ENCODE data around the gene SNRPB2.
A peak's percentile ranks its signal among the peaks of the same experiment; 100 is the strongest.

Gene SNRPB2

DNA sequence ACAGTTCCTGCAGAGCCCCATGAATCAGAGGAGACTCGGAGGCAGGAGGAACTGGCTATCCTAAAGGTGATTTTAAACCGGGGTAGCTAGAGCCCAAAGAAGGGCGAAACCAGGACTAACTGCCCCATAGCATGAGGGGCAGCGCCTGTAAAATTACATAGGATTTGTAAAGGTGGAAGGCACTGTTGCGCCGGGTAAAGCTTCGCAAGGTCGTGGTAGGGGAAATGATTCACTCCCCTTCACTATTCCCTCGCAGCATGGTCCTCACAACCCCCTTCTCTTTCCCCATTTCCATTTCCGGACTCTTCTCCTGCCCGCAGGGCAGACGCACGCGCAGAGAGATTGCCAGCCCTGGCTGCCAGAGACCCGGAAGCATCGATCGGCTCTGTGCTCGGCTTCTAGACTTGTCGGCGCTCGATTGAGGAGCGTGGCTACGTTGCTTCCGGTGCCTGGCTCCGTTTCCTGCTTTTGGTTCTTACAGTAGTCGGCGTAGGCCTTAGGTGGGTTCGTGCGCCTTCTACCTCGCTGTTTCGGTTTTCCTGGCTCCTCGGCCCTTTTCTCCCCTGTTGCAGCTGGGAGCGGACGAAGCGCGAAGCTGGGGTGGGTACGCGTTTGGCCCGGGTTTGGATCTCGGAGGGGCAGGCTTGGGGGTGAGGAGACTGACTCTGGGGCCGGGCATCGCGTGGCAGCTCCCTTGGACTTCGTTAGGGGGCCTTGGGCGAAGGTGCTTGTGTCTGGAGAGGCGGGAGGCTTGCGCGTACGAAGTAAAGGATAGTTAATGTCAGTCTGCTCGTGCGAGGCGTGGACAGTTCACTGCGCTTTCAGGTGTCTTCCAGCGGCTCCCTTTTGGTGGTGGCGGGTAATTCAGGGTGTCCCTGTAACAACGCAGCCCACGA, at the start of gene SNRPB2:
Gene SNRPB2, plus strand, starts transcription at position 462 of the 896 bp plus-strand sequence. CDS start 1,677 bp downstream, outside the sequence.
- peak; percentile 69 to 84 (median 78) for DNase-seq (ENCODE audit: low read depth in 4 of 4, low spot score in 1 of 4)

DNA sequence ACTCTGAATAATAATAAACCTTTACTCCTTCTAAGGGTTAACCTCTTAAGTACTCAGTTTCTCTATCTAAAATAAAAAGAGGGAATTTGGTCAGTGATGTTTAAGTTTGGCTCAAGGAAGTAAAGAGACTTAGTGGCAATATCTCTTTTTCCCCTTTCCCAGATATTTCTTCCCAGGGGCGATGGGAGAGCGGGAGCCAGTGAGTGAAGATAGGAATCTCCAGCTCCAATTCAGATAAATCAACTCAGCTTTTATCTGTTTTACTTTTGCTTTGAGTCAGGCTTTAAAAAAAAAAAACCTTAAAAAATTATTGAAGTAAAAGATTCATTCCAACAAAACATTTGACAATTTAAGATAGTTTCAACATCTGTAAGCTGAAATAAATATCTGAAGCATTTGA, 45.4 kb upstream of the SNRPB2 start:
- DNase-seq (ENCODE audit: low read depth in 4 of 4, low spot score in 1 of 4), result no peak

DNA sequence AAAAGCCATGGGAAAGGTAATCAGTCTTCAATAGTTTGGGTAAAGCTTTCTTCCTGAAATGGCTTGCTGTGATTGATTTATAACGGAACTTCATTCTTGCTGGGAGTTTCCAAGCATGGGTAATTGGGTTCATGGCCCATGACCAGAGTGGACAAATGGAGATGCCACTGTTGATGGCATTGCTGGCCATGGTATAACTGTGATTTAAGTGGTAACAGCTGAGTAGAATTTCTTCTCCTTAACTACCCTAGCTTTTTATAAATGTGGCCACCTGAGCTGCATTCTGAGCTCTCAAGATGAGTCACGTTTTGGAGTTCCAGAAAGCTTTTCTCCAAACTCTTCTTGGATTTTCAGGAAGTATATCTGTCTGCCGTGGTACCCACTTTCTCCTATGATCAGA, 39.9 kb upstream of the SNRPB2 start:
- DNase-seq (ENCODE audit: low read depth in 4 of 4, low spot score in 1 of 4), result no peak

DNA sequence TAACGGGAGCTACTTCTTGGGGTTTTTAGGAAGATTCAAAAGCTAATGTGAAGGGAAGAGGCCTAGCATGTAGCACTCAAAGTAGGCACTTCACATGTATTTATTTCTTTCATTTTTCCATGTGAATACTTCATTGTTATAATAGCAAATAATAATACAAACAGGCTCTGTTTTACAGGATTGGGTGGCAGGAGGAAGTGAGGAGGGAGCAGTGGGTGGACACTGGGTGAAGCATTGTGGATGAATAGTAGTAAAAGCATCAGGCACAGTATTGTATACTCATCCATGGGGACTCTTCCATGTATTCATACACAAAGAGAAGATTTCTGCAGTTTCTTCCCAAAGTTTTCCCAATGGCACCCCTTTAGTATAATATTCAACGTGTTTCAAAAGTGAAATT, 38.4 kb upstream of the SNRPB2 start:
- no peak for DNase-seq (ENCODE audit: low read depth in 4 of 4, low spot score in 1 of 4)

DNA sequence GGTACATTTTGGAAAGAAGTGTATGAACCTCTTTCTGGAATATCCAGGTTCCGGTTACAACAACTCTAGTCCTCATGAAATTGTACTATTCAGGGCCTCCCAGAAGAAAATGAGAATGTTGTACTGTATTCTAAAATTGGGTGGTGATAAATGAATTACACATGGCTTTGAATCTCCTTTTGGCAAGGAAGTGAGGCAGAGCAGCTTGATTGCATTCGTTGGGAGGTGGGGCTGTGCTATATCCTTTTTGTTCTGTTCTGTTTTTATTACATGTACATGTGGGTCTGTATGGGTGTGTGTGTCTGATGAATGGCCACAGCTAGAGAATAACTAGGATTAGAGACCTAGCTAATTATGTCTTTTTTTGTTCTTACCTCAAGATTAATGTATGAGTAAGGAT, 37.8 kb upstream of the SNRPB2 start:
- no peak for DNase-seq (ENCODE audit: low read depth in 4 of 4, low spot score in 1 of 4)

DNA sequence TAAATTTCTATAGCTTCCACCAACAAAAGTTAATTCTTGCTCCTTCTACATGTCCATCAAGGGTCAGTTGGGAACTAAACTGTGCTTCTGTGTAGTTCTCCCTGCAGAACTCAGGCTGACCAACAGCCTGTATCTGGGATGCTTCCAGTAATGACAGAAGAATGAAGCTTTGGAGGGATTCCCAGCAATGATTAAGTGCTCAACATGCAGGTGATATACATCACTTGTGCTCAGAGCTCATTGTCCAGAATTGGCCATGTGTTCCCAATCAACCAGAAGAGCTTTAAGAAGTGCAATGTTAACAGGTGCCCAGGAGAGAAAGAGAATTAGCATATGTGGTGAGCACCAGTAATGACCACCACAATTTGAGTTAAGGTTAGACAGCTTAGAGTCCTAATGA, 37.4 kb upstream of the SNRPB2 start:
- DNase-seq (ENCODE audit: low read depth in 4 of 4, low spot score in 1 of 4), result no peak

DNA sequence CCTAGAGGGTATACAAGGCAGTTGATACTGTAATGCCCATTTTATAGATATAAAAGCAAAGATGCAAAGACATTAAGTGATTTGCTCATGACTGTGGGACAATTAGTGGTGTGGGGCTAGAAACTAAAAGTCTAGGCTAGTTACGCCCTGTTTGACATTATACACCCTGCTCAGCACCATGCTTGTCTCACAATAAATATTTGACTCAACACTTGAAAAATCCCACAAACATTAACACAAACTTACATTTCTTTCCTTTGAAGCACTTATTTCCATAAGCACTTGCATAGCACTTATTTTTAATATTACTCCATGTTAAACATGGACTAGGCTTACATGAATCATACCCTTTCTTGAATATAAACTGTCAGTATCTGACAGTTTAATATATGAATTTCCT, 36.5 kb upstream of the SNRPB2 start:
- no peak for DNase-seq (ENCODE audit: low read depth in 4 of 4, low spot score in 1 of 4)

DNA sequence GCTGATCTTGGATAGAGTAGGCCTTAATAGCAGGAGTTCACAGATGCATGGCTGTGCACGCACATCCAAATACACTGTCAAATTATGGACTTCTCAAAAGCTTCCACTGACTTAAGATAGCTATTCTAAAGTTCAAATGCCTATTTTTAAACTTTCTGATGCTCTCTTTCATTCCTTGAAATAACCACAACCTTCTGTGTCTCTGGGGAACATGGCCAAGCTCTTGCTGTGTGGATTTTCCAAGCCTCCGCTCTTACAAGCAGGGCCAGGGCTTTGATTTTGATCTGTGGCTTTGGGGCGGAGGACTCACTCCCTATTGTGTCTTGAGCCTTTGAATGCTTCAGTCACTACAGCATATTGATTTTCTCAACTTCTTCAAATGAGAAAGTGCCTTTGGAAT, 35.7 kb upstream of the SNRPB2 start:
- DNase-seq (ENCODE audit: low read depth in 4 of 4, low spot score in 1 of 4), result no peak

DNA sequence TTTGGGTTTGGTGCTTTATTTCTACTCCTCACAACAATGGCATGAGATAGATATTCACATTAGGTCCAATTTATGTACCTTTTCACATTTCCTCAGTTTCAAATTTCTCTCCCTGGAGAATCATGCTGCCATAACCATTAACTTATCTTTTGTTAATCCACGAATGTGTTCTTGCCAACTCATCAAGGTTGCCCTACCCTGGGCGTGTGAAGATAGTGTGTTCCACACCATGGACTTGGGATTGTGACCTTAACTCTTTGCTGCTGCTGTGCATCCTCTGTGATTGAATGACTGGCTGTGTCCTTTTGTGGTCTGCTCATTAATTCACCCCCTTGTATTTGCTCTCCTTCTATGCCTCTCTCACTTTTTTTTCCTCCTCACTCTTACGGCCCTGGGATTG, 34.2 kb upstream of the SNRPB2 start:
- DNase-seq (ENCODE audit: low read depth in 4 of 4, low spot score in 1 of 4), result no peak

DNA sequence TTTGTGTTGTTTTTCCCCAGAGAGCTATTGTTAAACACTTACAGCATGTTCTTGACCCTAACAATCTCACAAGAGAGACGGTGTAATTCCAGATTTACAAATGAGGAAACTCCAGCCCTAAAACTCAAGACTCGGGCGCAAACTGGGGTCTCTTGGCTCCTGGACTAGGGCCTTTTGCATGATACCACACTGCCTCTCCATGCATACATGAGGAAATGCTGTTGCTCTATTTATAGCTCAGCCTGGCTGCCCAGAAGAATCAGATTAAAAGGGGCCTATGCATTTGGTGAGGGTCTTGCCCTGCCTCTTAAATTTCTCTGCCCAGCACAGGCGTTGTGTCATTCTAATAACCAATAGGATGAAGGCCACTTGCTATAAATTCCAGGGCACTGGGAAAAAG, 30.5 kb upstream of the SNRPB2 start:
- DNase-seq (ENCODE audit: low read depth in 4 of 4, low spot score in 1 of 4), result no peak

DNA sequence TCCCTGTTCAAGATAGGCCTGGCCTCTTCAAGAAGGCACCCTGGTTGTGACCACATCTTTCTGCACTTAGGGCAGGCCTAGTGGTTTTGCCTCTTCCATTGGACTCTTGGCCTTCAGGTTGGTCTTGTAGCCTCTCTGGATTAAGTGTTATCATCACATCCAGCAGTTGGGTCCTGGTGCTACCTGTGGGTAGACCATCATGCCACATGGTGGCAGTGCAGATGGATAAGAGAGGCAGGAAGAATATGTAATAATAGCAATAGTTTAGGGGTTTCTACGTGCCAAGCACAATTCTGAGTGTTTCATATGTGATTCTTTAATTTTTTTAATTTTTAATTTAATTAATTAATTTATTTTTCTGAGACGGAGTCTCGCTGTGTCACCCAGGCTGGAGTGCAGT, 28.5 kb upstream of the SNRPB2 start:
- no peak for DNase-seq (ENCODE audit: low read depth in 4 of 4, low spot score in 1 of 4)

DNA sequence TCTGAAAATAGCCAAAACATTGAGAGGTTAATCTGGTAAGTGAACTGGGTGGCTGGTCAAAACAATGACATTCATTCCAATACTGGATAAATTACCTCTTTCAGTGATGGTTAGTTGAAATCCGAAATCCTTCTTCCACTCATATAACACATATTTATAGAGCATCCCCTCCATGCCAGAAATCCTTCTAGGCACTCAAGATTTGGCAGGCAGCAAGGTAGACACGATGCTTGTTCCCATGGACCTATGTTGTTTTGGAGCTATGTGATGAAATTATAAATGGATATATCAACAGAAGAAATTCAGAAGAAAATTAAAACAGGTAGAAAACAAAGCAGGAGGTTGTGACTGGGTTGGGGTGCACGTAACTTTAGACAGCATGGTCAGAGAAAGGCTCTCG, 26.3 kb upstream of the SNRPB2 start:
- DNase-seq (ENCODE audit: low read depth in 4 of 4, low spot score in 1 of 4), result no peak

DNA sequence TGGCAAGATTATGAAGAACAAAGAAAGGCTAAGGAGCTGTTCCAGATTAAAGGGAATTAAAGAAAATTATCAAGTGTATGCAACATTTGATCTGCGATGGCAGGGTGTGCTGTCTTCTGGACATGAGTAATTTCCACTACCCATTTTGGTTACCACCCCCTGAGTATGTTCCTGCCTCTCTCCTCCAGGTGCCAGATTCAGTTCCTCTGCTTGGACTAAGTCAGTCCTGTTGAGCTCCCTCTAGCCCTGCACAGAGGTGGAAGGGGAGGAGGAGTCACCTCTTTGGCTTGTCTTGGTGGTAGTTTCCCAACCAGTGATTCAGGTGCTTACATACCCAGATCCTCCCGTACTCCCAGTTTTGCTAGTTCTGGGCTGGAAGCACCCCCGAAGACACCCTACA, 22.2 kb upstream of the SNRPB2 start:
- no peak for DNase-seq (ENCODE audit: low read depth in 4 of 4, low spot score in 1 of 4)

DNA sequence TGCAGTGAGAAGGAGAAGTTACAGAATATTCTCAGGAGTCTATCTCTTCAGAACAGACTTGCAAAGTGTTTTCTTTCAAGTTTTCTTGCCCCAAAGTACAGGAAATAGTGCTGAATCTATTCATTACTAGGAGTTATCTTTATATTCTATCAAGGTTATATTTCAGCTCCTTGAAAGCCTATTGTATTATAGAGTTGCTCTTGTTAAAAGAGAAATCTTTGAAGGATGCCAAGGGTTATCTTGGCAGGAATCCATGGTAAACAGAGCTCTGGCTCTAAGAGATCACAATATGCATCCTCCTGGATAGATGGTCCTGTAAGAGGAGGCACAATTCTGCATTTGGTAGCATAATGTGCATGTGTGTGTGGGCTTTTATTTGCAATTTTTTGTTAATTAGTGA, 21.2 kb upstream of the SNRPB2 start:
- DNase-seq (ENCODE audit: low read depth in 4 of 4, low spot score in 1 of 4), result no peak

DNA sequence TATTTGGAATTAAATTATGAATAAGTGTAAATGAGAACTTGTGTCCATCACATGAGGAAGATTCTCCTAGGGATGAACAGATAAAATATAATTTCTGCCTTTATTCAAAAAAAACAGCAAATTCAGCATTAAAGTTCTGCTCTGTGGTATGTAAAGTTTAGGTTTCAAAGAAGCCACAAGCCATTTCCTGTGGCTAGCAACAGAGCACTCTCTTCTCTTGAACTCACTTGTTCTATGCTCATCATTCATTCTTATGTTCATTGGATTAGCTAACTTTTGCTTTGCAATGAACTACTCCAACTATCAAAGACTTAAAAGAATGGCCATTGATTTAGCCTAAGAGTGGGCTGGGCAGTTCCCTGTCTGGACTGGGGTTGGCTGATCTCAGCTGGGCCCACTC, 20.8 kb upstream of the SNRPB2 start:
- DNase-seq (ENCODE audit: low read depth in 4 of 4, low spot score in 1 of 4), result no peak

DNA sequence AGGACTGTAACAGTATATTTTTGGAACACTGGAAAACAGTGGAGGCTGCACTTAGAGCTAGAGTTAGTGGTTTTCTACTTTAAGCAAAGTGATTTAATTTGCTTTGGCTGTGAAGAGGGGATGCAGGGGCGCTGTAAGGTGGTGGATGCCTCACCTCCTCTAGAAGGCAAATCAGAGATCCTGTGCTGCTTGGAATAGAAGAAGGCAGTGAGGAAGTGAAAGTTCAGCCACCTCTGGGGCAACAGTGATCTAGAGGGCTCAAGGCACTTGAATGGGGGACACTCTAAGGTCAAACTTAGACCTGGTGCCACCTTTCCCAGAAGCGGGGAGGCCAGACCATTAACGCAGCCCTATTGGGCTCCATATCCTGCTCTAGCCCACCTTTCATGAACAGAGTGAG, 19.0 kb upstream of the SNRPB2 start:
- DNase-seq (ENCODE audit: low read depth in 4 of 4, low spot score in 1 of 4), result no peak

DNA sequence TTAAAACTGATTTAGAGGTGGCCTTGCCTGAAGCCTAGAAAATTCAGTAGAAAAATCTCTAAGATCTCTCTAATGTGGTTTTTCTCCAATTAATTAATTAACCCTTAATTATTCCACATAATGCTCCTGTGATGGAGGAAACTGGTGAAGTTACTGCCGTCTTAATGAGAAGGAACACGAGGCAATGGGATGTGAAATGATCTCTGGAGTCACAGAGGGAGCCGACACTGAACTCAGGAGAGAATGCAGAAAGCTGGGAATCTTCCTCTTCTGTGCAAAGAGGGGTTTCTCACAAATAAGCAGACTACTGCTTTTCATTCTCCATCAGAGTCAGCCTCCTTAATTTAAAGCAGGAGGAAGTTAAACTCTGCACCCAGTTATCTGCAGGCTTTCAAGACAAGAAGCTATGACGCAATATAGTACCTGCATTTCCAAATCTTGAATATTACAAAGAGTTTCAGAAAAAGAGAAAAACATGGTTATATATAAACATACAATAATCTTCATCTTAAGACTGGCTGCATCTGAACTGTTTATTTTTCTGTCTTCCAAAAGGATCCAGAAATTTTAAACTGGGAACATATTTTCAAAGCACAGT, 18.1 kb upstream of the SNRPB2 start:
- no peak for DNase-seq (ENCODE audit: low read depth in 4 of 4, low spot score in 1 of 4)

DNA sequence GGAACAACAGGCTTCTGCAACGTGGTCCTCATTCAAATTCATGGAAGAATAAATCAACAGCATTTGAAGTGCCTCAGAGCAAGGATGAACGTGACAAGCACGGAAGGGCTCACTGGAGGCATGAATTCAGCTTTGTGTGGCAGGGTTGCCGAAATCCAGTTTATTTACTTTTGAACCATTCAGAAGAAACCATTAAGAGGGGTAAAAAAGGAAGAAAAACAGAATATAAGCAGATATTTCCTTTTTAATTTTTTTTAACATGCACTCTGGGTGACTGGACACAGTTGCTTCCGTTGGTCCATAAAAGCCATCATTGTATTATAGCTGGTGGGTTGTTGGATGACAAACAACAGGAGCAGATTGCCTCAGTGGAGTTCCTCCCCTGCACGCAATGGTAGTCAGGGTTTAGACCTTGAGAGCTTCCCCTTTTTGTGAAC, 17.3 kb upstream of the SNRPB2 start:
- no peak for DNase-seq (ENCODE audit: low read depth in 4 of 4, low spot score in 1 of 4)

DNA sequence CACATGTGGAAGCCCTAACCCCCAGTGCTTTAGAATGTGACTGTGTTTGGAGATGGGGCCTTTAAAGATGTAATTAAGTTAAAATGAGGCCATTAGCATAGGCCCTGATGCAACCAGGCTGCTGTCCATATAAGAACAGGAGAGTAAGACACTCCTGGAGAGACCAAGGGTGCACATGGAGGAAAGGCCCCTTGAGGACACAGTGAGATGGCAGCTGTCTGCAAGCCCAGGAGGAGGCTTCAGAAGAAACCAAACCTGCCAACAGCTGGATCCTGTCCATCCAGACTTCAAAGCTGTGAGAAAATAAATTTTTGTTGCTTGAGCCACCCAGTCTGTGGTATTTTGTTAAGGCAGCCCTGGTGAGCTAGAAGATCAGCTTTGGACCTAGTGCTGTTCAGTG, 16.8 kb upstream of the SNRPB2 start:
- DNase-seq (ENCODE audit: low read depth in 4 of 4, low spot score in 1 of 4), result no peak

DNA sequence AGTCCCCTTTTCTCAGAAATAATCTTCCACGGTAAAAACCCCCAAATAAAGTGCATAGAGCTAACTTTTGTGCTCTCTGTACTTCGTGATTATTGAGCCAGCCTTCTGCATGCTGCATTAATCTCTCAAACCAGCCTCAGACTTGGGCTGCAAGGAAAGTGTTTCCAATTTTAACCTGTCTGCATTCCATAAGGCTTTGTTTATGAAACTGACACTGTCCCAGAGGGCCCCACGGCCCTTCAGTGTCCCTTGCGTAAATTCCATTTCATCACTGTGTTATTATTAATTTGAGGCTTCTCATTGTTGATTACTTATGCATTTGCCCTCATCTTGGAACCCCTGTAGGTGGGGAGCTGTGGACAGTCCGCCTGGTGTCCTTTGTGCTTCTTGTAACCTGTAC, 15.6 kb upstream of the SNRPB2 start:
- no peak for DNase-seq (ENCODE audit: low read depth in 4 of 4, low spot score in 1 of 4)

DNA sequence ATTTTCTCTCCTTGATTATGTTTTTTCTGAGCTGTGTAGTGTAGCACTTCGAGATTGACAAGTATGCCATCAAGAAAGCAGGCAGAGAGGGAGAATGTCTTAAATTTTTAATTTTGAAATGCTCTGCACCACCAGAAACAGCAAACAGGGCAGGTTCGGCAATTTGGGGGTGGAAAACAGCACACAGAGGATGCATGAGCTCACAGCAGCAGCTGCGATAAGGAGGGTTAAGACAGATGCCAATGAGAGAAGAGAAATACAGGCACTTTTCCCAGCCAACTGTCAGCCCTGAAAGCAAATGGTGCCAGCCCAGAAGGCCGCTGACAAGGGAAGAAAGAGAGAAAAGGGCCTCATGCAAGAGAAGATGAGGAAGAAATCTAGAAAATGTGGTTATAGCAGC, 15.1 kb upstream of the SNRPB2 start:
- no peak for DNase-seq (ENCODE audit: low read depth in 4 of 4, low spot score in 1 of 4)

DNA sequence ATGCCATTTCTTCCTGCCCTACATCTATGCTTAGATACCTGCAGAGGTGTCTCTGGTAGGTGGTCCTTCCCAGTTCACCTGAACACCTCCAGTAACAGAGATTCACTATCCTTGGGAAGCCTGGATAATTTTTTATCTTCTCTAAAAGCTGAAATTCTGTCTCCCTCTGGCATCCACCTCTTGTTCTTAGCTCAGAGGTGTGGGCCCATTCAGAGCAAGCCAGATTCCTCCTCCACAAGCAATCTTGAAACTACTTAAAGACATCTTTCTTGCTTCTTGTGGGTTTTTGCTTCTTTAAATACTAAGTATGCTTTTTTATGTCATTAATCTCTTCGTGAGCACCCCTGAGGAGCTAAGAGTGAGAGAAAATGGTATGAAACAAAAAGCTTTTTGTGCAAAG, 10.4 kb upstream of the SNRPB2 start:
- DNase-seq (ENCODE audit: low read depth in 4 of 4, low spot score in 1 of 4), result no peak

DNA sequence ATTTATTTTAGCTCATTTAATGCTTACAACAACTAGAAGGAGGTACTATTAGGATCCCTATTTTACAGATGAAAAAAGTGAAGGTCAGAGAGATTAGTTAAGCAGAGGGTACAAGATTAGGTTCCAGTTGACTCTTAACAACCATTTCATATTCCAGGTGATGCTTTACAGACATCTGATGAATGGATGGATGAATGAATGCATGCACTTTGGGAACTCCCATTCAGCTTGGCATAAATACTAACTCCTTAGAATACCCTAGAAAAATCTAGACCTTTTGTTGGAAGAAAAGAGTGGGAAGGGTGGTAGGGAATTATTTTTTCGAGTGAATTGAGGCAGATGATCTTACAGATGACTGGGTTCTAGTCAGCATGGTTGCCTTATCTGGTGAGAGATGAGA, 746 bp upstream of the SNRPB2 start:
- DNase-seq (ENCODE audit: low read depth in 4 of 4, low spot score in 1 of 4), result no peak
